ENCODE measurements around the gene BHMT2. TPM values are rescaled to one million over a fixed set of nuclear protein-coding genes. Genes with fewer than 3 reads are reported as not detected.

BHMT2 gene
- total RNA-seq, 1 donor from 2014 or later: 2.9 TPM

DNA sequence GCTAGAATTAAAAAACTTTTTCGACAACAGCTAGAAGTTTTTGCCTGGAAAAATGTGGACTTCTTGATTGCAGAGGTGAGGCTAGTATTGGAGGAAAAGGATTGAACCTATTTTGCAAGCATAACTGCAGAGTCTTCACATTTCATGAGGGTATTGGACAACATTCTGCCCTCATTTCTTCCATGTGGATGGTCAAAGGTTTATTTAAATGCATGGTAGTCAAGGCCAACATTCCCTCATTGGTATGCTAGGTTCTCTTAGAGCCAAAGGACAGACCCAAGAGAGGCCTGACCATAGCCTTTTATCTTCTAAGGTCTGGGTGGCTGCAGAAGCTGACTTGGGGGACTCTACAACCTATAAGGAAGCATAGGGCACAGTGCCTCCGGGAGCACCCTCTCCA, 11.2 kb downstream of the BHMT2 start:
- Histone ChIP-seq H3K4me3 (no peak overlapping the region), H3K27ac (no peak overlapping the region), H3K27me3 (no peaks in the 10 kb centered on the region), H3K9me3 (no peaks in the 10 kb centered on the region), H3K36me3 (no peaks in the 10 kb centered on the region), H3K4me1 (peaks cover 0 to 6% of the 10 kb centered on the region in 2 donors)
- DNase-seq (ENCODE audit: low spot score in 2 of 2): no peak
- intact Hi-C loops (cut with DNase I): no loop called here
- TF ChIP-seq CTCF (IDR thresholded peaks at IDR 0.05): no peak

DNA sequence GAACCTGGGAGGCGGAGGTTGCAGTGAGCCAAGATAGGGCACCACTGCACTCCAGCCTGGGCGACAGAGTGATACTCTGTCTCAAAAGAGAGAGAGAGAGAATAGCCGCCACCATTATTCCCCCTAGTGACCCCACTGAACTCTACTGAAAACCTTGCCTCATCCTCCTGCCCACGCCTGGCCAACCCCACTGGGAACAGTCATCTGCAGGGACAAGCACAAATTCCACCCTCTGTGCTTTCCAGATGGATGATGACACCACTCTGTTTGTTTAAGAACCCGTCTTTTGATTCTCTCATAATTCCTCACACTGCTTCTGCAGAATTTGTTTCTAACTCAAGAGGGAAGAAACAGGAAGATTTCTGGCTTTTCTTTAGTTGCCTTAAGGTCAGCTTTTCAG, 12.2 kb downstream of the BHMT2 start:
- no peak for DNase-seq (ENCODE audit: low spot score in 2 of 2)
- no peaks in the 10 kb centered on the region for H3K27me3 ChIP-seq
- peaks cover 0 to 4% of the 10 kb centered on the region in 2 donors for H3K4me1 ChIP-seq
- no peak for TF ChIP-seq CTCF (IDR thresholded peaks at IDR 0.05)
- no peak overlapping the region for H3K4me3 ChIP-seq
- H3K36me3 ChIP-seq: no peaks in the 10 kb centered on the region
- intact Hi-C loops (cut with DNase I): no loop called here
- H3K27ac ChIP-seq: no peak overlapping the region
- no peaks in the 10 kb centered on the region for H3K9me3 ChIP-seq

DNA sequence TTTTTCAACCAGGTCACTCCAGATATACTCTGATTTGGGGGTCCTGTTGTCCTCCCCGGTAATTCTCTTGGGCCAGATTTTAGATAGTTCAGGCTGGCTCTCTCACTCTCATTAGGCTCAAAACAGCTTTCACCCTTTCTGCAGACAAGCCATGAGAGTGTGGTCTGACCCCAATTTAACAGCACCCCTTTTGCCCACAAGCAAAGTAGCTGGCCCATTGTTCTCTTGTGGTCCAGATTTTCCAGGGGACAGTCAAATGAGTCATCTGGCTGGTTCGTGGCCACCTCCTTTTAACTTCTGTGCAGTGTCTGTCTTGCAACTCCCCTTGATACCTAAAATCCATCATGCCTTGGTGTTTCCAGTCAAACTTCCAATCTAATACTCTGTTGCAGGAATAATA, 16.5 kb downstream of the BHMT2 start:
- TF ChIP-seq CTCF (IDR thresholded peaks at IDR 0.05): no peak
- H3K27me3 ChIP-seq: no peaks in the 10 kb centered on the region

GRCh38 chr5:79088507-79088906, 18.9 kb downstream of the BHMT2 start:
- no peaks in the 10 kb centered on the region for H3K27me3 ChIP-seq
- H3K4me1 ChIP-seq: no peaks in the 10 kb centered on the region
- no peaks in the 10 kb centered on the region for H3K36me3 ChIP-seq
- H3K9me3 ChIP-seq: no peaks in the 10 kb centered on the region
- H3K4me3 ChIP-seq: no peak overlapping the region
- TF ChIP-seq CTCF (IDR thresholded peaks at IDR 0.05): no peak
- no peak for DNase-seq (ENCODE audit: low spot score in 2 of 2)
- no peak overlapping the region for H3K27ac ChIP-seq
- intact Hi-C loops (cut with DNase I): no loop called here

More for the DNA sequence above, 16.5 kb downstream of the BHMT2 start:
- Histone ChIP-seq H3K27ac (no peak overlapping the region), H3K36me3 (no peaks in the 10 kb centered on the region), H3K9me3 (no peaks in the 10 kb centered on the region), H3K4me1 (no peaks in the 10 kb centered on the region), H3K4me3 (no peak overlapping the region)
- no peak for DNase-seq (ENCODE audit: low spot score in 2 of 2)
- intact Hi-C loops (cut with DNase I): no loop called here

DNA sequence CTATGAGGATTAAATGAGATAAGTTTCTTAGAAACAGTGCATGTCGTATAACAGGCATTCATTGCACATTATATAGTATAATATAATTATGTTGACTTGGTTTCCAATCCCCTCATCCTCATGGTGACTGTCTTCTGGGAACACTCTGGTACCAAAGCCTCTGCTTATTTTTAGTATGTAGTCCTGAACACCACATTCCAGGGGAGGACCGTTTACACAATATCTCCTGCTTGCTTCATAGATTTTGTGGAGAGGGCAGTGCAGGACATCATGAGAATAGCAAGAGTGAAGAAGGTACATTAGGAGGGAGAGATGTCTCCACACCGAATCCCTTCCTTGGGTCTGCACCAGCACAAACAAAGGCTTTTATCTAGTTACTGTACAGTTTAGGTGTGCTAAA, 21.5 kb downstream of the BHMT2 start:
- Histone ChIP-seq H3K36me3 (no peaks in the 10 kb centered on the region), H3K27ac (no peak overlapping the region), H3K9me3 (no peaks in the 10 kb centered on the region), H3K4me1 (no peaks in the 10 kb centered on the region), H3K27me3 (no peaks in the 10 kb centered on the region), H3K4me3 (no peak overlapping the region)
- TF ChIP-seq CTCF (IDR thresholded peaks at IDR 0.05): no peak
- no peak for DNase-seq (ENCODE audit: low spot score in 2 of 2)
- intact Hi-C loops (cut with DNase I): no loop called here

DNA sequence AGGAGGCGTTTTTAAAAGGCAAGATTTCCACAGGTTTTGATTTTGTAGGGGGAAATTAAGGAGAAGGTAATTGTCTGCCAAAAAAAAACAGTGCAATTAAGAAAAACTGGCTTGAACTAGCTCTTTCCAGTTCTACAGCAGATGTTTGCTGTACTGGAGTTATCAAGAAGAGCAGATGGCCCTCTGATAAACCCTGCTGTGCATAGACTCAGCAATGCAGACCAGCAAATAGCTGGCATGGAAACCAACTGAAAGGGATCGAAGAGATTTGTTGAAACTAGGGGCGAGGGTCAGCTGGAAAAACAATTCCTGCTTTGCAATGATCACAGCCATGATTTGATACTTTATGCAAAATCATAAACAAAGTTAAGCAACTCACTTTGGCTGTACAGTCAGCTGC, 24.2 kb downstream of the BHMT2 start:
- H3K4me1 ChIP-seq: no peaks in the 10 kb centered on the region
- TF ChIP-seq CTCF (IDR thresholded peaks at IDR 0.05): no peak
- intact Hi-C loops (cut with DNase I): no loop called here
- H3K27ac ChIP-seq: no peak overlapping the region
- no peak overlapping the region for H3K4me3 ChIP-seq
- no peaks in the 10 kb centered on the region for H3K9me3 ChIP-seq
- no peaks in the 10 kb centered on the region for H3K36me3 ChIP-seq
- DNase-seq (ENCODE audit: low spot score in 2 of 2): no peak
- H3K27me3 ChIP-seq: no peaks in the 10 kb centered on the region
